ENCODE results near the gene UFD1. TPM values are rescaled to one million over a fixed set of nuclear protein-coding genes. Genes with fewer than 3 reads are reported as not detected.

UFD1 gene
- total RNA-seq, 1 donor from 2014 or later = 99.9 TPM

DNA sequence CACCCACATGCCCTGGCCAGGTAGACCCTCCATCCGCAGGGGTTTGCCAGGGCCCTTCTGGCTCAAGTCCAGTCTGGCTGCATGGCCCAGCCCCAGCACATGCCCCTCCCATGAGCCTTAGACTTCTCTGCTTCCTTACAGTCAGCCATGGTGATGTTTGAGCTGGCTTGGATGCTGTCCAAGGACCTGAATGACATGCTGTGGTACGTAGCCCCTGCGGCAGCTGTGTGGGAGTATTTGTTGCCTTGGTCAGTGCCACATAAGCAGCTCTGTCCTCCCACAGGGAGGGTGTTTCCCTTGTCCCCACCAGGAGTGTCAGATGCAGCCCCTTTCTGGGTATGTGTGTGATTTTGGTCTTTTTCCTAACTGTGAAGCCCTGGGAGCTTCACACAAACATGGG, 18.3 kb upstream of the UFD1 start:
- intact Hi-C loops (cut with micrococcal nuclease) = no loop called here
- peaks cover 36% of the 10 kb centered on the region for H3K36me3 Mint-ChIP-seq (ENCODE audit: low read depth)
- no peaks in the 10 kb centered on the region for H3K27me3 Mint-ChIP-seq
- peaks cover 9% of the 10 kb centered on the region for H3K4me1 Mint-ChIP-seq
- H3K27ac Mint-ChIP-seq = no peak overlapping the region
- no peak for DNase-seq
- no peak overlapping the region for H3K4me3 Mint-ChIP-seq
- H3K9me3 Mint-ChIP-seq = no peaks in the 10 kb centered on the region

DNA sequence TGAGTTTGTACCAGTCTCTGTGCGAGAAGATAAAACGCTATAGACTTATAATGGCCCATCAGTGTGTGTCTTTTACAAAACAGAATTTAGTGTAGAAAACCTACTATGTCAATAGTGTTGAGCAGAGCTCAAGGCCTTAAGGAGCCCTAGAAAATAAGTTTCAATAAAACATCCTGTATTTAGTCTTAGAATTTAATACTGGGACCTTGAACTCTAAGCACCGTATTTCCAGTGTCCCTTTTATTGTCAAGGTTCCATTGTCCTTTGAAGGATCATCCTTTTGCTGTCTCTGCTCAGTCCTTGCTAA, 17.3 kb upstream of the UFD1 start:
- Mint-ChIP-seq H3K27me3 (no peaks in the 10 kb centered on the region), H3K9me3 (no peaks in the 10 kb centered on the region), H3K4me3 (no peak overlapping the region), H3K27ac (no peak overlapping the region), H3K4me1 (peaks cover 13% of the 10 kb centered on the region), H3K36me3 (ENCODE audit: low read depth) (peaks cover 43% of the 10 kb centered on the region)
- intact Hi-C loops (cut with micrococcal nuclease) = loop anchor here (1.0 kb wide), 1 partner anchor 134 kb away; no protein-coding TSS in a partner anchor
- DNase-seq = no peak

DNA sequence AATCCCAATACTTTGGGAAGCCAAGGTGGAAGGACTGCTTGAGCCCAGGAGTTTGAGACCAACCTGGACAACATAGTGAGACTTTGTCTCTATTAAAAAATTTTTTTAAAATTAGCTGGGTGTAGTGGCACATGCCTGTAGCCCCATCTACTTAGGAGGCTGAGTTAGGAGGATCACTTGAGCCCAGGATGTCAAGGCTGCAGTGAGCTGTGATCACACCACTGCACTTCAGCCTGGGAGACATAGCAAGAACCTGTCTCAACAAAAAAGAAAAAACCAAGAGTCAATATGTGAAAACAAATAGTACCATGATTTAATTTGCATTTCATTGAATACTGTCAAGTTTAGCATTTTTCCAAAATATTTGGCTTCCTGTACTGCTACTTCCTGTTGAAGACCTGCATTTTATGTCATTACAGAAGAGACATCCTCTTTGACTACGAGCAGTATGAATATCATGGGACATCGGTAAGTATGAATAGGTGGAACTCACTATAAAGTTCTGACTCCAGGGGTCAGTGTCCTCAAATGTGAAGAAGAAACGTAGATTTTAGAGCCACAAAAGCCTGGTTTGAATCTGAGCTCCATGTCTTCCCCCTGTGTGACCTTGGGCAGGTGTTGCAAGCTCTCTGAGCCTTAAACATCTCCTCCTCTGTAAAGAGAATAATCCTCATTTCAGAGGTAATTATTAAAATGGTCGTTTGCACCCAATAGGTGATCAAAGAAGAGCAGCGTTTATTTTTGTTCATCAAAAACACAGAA, 16.8 kb upstream of the UFD1 start:
- Mint-ChIP-seq H3K36me3 (ENCODE audit: low read depth) (peaks cover 43% of the 10 kb centered on the region), H3K4me1 (peaks cover 13% of the 10 kb centered on the region), H3K27me3 (no peaks in the 10 kb centered on the region), H3K4me3 (no peak overlapping the region), H3K27ac (peak overlapping the region; percentile 18), H3K9me3 (no peaks in the 10 kb centered on the region)
- intact Hi-C loops (cut with micrococcal nuclease) = loop anchor here (1.0 kb wide), 1 partner anchor 135 kb away; no protein-coding TSS in a partner anchor
- no peak for DNase-seq

DNA sequence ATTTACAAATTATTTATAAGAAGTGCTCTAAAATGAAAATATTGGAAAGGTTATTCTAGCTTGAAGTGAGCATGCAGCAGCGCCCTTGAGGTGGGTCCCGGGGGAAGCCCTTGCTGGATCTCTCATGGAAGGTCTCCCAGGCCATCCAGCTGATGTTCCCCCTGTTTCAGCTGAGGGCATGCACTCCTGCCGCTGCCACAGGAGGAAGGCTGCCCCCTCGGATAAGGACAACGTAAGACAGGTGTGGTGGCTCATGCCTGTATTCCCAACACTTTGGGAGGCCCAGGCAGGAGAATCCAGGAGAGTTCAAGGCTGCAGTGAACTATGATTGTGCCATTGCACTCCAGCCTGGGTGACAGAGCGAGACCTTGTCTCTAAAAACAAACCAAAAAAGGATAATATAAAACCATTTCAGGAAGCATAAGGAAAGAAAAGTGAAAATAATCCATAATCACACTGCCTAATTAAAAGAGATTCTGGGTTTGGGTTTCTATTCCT, 15.7 kb upstream of the UFD1 start:
- Mint-ChIP-seq H3K4me3 (no peak overlapping the region), H3K27me3 (no peaks in the 10 kb centered on the region), H3K9me3 (no peaks in the 10 kb centered on the region), H3K36me3 (ENCODE audit: low read depth) (peaks cover 44% of the 10 kb centered on the region), H3K27ac (no peak overlapping the region), H3K4me1 (peaks cover 15% of the 10 kb centered on the region)
- DNase-seq = no peak
- intact Hi-C loops (cut with micrococcal nuclease) = no loop called here

DNA sequence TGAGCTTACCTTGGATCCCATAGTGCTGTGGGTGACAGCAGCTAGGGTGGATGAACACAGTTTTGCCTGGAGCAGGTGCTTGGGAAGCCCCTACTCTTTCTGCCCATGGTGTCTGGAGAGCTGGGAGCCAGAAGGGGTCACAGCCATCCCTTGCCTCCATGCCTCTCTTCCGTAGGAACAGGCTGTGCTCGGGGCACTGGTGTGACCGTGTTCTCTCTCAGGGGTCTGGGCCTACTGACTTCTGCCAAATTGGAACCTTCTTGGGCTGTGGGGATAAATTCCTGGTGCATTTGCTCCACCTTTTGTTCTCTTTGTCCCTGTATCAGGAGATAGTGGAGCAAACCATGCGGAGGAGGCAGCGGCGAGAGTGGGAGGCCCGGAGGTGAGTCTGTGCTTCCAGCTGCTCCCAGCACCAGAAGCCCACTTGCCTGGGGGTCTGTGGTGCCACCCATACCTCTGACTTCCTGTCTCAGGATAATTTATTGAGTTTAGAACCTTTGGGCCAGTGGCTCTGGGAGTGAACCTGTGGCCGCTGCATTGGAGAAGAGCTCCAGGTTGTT, 15.1 kb upstream of the UFD1 start:
- peaks cover 48% of the 10 kb centered on the region for H3K36me3 Mint-ChIP-seq (ENCODE audit: low read depth)

DNA sequence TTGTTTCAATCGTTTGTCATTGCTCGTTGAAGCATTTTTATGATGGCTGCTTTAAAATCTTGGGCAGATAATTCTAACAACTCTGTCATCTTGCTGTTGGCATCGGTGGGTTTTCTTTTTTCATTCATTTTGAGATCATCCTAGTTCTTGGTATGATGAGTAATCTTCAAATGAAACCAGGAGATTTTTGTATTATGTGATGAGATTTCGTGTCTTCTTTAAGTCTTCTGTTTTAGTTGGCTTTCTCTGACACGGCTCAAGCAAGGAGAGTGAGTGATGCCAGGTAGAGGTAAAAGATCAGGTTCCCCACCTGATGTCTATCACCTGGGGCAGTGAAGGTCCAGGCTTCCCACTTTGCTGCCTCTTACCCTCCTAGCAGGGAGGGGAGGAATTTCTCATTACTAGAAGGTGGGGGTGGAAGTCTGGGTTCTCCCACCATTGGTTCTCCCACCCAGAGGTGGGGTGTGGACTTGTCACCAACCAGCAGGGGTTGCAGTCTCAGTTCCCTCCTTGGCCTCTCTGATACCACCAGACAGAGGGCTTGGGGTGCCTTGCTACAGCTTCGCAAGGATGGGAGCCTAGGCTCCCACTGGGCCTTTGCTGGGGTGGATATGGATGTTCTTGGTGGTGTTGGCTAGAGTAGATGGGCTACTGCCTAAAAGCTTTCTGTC, 13.6 kb upstream of the UFD1 start:
- Mint-ChIP-seq H3K27me3 (no peaks in the 10 kb centered on the region), H3K4me1 (peaks cover 15% of the 10 kb centered on the region), H3K27ac (peak overlapping the region; percentile 64), H3K36me3 (ENCODE audit: low read depth) (peaks cover 54% of the 10 kb centered on the region), H3K4me3 (no peak overlapping the region), H3K9me3 (no peaks in the 10 kb centered on the region)
- intact Hi-C loops (cut with micrococcal nuclease) = no loop called here
- DNase-seq = no peak

More for the DNA sequence above, 15.1 kb upstream of the UFD1 start:
- no peak overlapping the region for H3K4me3 Mint-ChIP-seq
- no peak overlapping the region for H3K27ac Mint-ChIP-seq
- peaks cover 15% of the 10 kb centered on the region for H3K4me1 Mint-ChIP-seq
- intact Hi-C loops (cut with micrococcal nuclease) = no loop called here
- no peak for DNase-seq
- H3K9me3 Mint-ChIP-seq = no peaks in the 10 kb centered on the region
- no peaks in the 10 kb centered on the region for H3K27me3 Mint-ChIP-seq

DNA sequence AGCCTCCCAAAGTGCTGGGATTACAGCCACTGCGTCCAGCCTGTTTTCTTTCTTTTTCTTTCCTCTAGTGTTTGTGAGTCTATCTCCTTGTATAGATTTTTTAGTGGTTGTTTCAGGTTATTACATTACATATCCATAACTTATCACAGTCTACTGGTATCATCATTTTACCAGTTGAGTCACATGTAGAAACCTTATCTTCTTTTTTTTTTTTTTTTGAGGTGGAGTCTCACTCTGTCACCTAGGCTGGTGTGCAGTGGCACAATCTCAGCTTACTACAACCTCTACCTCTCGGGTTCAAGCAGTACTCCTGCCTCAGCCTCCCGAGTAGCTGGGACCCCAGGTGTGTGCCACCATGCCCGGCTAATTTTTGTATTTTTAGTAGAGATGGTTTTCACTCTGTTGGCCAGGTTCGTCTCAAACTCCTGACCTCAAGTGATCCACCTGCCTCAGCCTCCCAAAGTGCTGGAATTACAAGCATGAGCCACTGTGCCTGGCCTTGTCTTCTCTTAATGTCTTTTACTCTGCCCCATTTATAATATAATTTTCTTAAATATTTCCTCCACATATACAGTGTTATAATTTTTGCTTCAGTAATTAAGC, 11.7 kb upstream of the UFD1 start:
- H3K36me3 Mint-ChIP-seq (ENCODE audit: low read depth) = peaks cover 47% of the 10 kb centered on the region
- no peak overlapping the region for H3K27ac Mint-ChIP-seq
- peaks cover 12% of the 10 kb centered on the region for H3K4me1 Mint-ChIP-seq

DNA sequence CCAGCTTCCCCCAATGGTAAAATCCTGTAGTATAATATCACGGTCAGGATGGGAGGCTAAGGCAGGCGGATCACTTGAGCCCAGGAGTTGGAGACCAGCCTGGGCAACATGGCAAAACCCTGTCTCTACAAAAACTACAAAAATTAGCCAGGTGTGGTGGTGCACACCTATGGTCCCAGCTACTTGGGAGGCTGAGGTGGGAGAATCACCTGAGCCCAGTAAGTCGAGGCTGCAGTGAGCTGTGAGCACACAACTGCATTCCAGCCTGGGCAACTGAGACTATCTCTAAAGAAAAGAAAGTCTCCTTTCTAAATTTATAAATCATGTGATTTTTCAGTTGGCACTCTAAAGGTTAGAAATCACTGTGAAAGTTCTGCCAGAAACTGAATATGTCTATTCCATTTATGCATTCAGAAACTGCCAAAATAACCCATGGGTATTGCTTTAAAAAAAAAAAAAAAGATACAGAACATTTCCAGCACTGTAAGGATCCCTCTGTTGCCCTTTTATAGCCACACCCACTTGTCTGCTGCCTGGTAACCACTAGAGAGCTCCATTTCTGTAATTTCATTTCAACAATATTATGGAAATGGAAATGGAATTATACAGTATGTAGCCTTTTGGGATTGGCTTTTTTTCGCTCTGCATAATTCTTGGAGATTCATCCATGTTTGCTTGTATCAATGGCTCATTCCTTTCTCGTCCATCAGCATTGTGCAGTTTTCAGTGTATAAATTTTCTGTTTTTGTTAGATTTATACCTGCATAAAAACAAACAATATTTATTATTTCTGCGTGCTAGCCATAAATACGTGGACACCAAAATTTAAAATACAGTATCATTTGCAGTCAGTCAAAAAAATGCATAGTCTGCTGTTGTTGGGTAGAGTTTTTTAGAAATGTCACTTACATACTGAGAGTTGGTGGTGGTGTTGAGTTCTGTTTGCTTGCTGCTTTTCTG, 10.2 kb upstream of the UFD1 start:
- Mint-ChIP-seq H3K4me3 (no peak overlapping the region), H3K27me3 (no peaks in the 10 kb centered on the region), H3K27ac (no peak overlapping the region), H3K4me1 (peaks cover 16% of the 10 kb centered on the region), H3K36me3 (ENCODE audit: low read depth) (peaks cover 54% of the 10 kb centered on the region), H3K9me3 (no peaks in the 10 kb centered on the region)
- DNase-seq = no peak
- intact Hi-C loops (cut with micrococcal nuclease) = no loop called here

More for the DNA sequence above, 11.7 kb upstream of the UFD1 start:
- no peak overlapping the region for H3K4me3 Mint-ChIP-seq
- H3K9me3 Mint-ChIP-seq = no peaks in the 10 kb centered on the region
- intact Hi-C loops (cut with micrococcal nuclease) = no loop called here
- H3K27me3 Mint-ChIP-seq = no peaks in the 10 kb centered on the region
- no peak for DNase-seq

DNA sequence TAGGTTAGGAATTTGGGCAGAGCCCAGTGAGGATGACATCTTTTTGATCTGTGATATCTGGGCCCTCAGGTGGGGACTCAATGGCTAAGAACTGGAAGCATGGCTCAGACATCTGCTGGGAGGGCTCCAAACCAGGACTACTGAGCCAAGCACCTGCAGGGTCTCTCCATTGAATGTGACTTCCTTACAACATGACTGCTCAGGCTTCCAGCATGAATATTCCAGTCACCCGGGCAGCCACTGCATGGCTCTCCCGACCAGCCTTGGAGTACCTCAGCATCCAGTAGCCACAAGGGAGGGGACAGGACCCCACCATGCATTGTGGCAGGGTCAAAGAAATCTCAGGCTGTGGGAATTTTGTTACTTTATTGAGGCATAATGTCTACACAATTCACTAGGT, 9.3 kb upstream of the UFD1 start:
- peaks cover 16% of the 10 kb centered on the region for H3K4me1 Mint-ChIP-seq
- no peak for DNase-seq
- H3K27ac Mint-ChIP-seq = no peak overlapping the region
- H3K9me3 Mint-ChIP-seq = no peaks in the 10 kb centered on the region
- H3K36me3 Mint-ChIP-seq (ENCODE audit: low read depth) = peaks cover 57% of the 10 kb centered on the region
- intact Hi-C loops (cut with micrococcal nuclease) = no loop called here
- H3K27me3 Mint-ChIP-seq = no peaks in the 10 kb centered on the region
- no peak overlapping the region for H3K4me3 Mint-ChIP-seq

DNA sequence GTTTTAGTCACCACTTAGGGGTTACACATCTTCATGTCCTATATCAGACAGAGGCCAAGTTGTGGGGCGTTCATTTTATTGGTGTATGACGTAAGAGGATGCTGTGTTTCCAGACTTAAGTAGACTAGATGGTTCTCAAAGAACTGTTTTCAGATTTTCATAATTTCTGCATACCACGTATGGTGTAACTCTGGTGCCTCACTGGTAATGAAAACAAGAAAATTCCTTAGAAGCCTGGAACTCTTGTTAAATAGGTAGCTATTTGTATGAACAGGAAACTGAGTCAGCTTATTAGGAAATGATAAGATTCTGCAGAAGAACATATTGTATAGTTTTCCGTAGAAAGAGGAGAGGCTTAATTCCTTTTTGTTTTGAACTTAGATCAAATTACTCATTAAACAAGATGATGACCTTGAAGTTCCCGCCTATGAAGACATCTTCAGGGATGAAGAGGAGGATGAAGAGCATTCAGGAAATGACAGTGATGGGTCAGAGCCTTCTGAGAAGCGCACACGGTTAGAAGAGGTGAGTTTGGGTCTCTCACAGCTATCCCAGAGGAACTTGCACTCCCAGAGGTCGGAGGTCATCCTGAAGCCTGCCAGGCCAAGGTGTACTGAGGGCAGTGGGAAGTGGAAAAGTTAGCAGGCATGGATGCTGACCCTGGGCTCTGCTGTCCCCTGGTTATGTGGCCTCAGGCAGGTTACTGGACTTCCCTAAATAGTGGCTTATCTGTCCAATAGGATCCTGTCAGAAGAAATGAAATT, 4.7 kb upstream of the UFD1 start:
- H3K27me3 Mint-ChIP-seq = no peaks in the 10 kb centered on the region
- no peak for DNase-seq
- no peaks in the 10 kb centered on the region for H3K9me3 Mint-ChIP-seq
- peak overlapping the region; percentile 30 for H3K27ac Mint-ChIP-seq
- intact Hi-C loops (cut with micrococcal nuclease) = no loop called here
- H3K4me3 Mint-ChIP-seq = no peak overlapping the region
- peaks cover 20% of the 10 kb centered on the region for H3K4me1 Mint-ChIP-seq
- peaks cover 46% of the 10 kb centered on the region for H3K36me3 Mint-ChIP-seq (ENCODE audit: low read depth)

DNA sequence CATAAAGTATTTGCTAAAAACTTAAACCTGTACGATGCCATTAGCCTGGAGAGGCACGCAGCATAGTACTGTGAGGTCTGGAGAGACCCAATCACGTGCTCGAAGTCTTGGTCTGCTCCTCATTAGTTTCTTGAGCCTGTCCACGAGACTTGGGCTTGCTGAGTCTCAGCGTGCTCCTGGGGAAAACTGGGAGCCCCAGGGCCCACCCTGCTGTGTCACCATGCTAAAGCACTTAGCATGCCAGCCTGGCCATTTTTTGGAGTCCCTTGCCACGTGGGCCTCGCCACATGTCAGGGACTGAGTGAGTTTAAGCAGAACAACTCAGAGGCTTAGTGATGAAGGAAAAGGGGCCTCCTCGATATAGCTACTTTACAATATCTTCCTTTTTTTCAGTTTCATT, 3.3 kb upstream of the UFD1 start:
- no peak for DNase-seq
- Mint-ChIP-seq H3K4me1 (peaks cover 29% of the 10 kb centered on the region), H3K27ac (no peak overlapping the region), H3K27me3 (no peaks in the 10 kb centered on the region), H3K36me3 (ENCODE audit: low read depth) (peaks cover 39% of the 10 kb centered on the region), H3K4me3 (no peak overlapping the region), H3K9me3 (no peaks in the 10 kb centered on the region)
- intact Hi-C loops (cut with micrococcal nuclease) = no loop called here

DNA sequence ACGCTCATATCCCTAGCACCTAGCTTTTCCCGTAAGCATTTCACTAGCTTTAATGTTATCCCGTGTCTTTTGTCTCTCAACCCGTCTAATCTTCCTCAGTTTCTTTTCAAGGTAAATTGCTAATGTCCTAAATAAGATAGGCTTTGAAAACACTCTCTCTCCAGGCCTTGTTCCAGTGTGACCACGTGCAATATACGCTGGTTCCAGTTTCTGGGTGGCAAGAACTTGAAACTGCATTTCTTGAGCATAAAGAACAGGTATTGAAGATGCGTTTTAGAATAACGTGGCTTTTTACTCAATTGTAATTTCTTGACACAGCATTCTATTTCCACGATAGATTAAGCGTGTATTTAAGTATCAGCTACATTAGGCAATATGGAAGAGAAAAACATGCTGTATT, 1.8 kb upstream of the UFD1 start:
- Mint-ChIP-seq H3K36me3 (ENCODE audit: low read depth) (peaks cover 37% of the 10 kb centered on the region), H3K27me3 (no peaks in the 10 kb centered on the region), H3K27ac (peak overlapping the region; percentile 98), H3K4me3 (peak overlapping the region; percentile 100), H3K9me3 (no peaks in the 10 kb centered on the region), H3K4me1 (peaks cover 38% of the 10 kb centered on the region)
- intact Hi-C loops (cut with micrococcal nuclease) = no loop called here
- DNase-seq = no peak

DNA sequence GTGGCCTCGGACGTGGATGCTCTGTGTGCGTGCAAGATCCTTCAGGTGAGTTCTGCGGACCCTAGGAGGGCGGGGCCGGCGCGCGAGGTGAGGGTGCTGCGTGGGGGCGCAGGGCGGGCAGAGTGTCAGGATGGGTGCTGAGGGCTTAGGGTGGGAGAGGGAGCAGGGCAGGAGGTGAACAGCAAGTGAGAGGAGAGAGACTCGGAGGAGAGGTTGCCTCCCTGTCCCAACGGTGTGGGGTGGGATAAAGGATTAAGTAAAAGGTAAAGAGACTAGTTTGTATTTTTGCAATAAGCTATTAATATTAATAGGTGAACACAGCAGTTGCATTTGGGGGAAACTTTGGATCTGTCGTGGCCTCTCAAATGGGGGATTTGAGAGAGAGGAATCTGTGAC, 1.2 kb upstream of the UFD1 start:
- Mint-ChIP-seq H3K9me3 (no peaks in the 10 kb centered on the region), H3K27me3 (no peaks in the 10 kb centered on the region), H3K36me3 (ENCODE audit: low read depth) (peaks cover 39% of the 10 kb centered on the region), H3K4me3 (peak overlapping the region; percentile 100), H3K27ac (peak overlapping the region; percentile 98), H3K4me1 (peaks cover 40% of the 10 kb centered on the region)
- DNase-seq = no peak
- intact Hi-C loops (cut with micrococcal nuclease) = no loop called here

Measured in activated CD4-positive, alpha-beta T cell treated with anti-CD3 and anti-CD28 coated beads, Interleukin-2, amount 10 ng/mL, durations not matched to agents 24 days and 14 days (primary cell).